Measurements from ENCODE around the gene CDH4.

CDH4 gene

GRCh38 chr20:61790116-61790827, 538.2 kb downstream of the CDH4 start:
- DNase-seq (ENCODE audit: low read depth in 1 of 2, low spot score in 1 of 2) = no peak

GRCh38 chr20:61791995-61792394, 539.9 kb downstream of the CDH4 start:
- no peak for TF ChIP-seq JUND (IDR thresholded peaks at IDR 0.05; ENCODE audit: low read depth)
- no peak for DNase-seq (ENCODE audit: low read depth in 1 of 2, low spot score in 1 of 2)
- in situ Hi-C loops (cut with HindIII; ENCODE audit: low pct_unique_long_range_greater_than_20kb, low sequenced_read_pairs) = no loop called here

More at GRCh38 chr20:61790116-61790827, 538.2 kb downstream of the CDH4 start:
- TF ChIP-seq JUND (IDR thresholded peaks at IDR 0.05; ENCODE audit: low read depth) = no peak
- in situ Hi-C loops (cut with HindIII; ENCODE audit: low pct_unique_long_range_greater_than_20kb, low sequenced_read_pairs) = no loop called here

- no peak for DNase-seq (ENCODE audit: low read depth in 1 of 2, low spot score in 1 of 2)
- no peak for TF ChIP-seq JUND (IDR thresholded peaks at IDR 0.05; ENCODE audit: low read depth)
- in situ Hi-C loops (cut with HindIII; ENCODE audit: low pct_unique_long_range_greater_than_20kb, low sequenced_read_pairs) = no loop called here
Measured at GRCh38 chr20:61795669-61796630, 543.9 kb downstream of the CDH4 start.

DNA sequence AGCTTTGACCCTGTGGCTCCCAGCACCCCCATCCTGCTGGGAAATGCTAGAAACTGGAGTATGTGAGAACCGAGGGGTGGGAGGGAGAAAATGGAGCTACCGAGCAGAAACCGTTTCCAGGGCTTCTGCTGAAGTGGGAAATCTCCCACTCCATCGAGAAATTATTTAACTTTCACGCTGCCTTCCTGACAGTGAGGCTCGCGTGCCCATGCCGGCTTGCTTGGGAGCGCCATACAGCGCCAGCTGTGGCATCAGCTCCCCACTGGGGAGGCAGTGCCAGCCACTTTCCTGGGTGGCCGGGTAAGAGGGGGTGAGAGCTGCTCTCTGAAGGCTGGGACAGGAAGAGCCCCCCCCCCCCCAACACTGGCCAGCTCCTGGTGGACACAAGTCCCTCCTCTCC, 544.7 kb downstream of the CDH4 start:
- TF ChIP-seq JUND (IDR thresholded peaks at IDR 0.05; ENCODE audit: low read depth) = no peak
- in situ Hi-C loops (cut with HindIII; ENCODE audit: low pct_unique_long_range_greater_than_20kb, low sequenced_read_pairs) = no loop called here
- no peak for DNase-seq (ENCODE audit: low read depth in 1 of 2, low spot score in 1 of 2)

DNA sequence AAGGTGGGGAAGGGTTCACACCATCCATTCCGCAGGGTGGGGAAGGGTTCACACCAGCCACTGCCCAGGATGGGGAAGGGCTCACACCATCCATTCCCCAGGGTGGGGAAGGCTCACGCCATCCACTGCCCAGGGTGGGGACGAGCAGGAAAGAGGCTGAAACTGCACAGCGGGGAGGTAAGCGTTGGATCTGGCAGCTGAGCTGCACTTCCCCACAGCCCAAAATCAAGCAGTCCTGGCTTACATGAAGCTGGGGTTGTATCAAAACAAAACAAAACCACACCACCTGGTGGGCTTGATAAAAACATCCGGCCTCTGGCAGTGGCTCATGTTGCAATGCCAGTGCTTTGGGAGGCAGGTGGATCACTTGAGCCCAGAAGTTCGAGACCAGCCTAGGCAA, 545.1 kb downstream of the CDH4 start:
- no peak for TF ChIP-seq JUND (IDR thresholded peaks at IDR 0.05; ENCODE audit: low read depth)
- no peak for DNase-seq (ENCODE audit: low read depth in 1 of 2, low spot score in 1 of 2)
- in situ Hi-C loops (cut with HindIII; ENCODE audit: low pct_unique_long_range_greater_than_20kb, low sequenced_read_pairs) = no loop called here

- DNase-seq (ENCODE audit: low read depth in 1 of 2, low spot score in 1 of 2) = no peak
- TF ChIP-seq JUND (IDR thresholded peaks at IDR 0.05; ENCODE audit: low read depth) = no peak
- in situ Hi-C loops (cut with HindIII; ENCODE audit: low pct_unique_long_range_greater_than_20kb, low sequenced_read_pairs) = no loop called here
Measured at GRCh38 chr20:61797971-61798411, 545.9 kb downstream of the CDH4 start.

GRCh38 chr20:61798632-61799031, 546.6 kb downstream of the CDH4 start:
- in situ Hi-C loops (cut with HindIII; ENCODE audit: low pct_unique_long_range_greater_than_20kb, low sequenced_read_pairs) = no loop called here
- no peak for TF ChIP-seq JUND (IDR thresholded peaks at IDR 0.05; ENCODE audit: low read depth)
- no peak for DNase-seq (ENCODE audit: low read depth in 1 of 2, low spot score in 1 of 2)

DNA sequence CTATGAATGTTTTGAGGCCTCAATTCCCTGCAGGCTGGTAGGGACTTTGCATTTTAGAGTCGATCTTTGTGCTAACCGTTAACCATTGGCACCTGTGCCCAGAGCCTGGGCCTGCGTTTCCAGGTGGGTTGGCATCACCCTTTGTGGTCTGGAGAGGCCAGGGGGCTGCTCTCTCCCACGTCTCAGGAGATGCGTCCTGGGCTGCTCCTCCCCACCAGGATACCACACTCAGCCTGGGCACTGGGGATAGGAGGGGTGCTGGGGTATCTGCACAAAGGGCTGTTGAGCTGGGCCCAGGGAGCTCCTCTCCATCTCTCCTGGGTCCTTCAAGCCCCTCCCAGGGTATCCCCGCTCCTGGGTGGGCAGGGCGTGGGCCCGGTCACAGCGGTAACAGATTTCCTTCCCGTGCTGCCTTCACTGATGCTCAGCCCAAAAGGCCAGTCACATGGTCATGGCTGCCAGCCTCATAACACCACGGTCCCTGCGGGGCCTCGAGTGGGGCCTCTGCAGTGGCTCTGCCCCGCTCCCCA, 547.4 kb downstream of the CDH4 start:
- in situ Hi-C loops (cut with HindIII; ENCODE audit: low pct_unique_long_range_greater_than_20kb, low sequenced_read_pairs) = no loop called here
- DNase-seq (ENCODE audit: low read depth in 1 of 2, low spot score in 1 of 2) = no peak
- no peak for TF ChIP-seq JUND (IDR thresholded peaks at IDR 0.05; ENCODE audit: low read depth)

- DNase-seq (ENCODE audit: low read depth in 1 of 2, low spot score in 1 of 2) = no peak
- in situ Hi-C loops (cut with HindIII; ENCODE audit: low pct_unique_long_range_greater_than_20kb, low sequenced_read_pairs) = no loop called here
- no peak for TF ChIP-seq JUND (IDR thresholded peaks at IDR 0.05; ENCODE audit: low read depth)
Measured at GRCh38 chr20:61799928-61800327, 547.9 kb downstream of the CDH4 start.

GRCh38 chr20:61800359-61801064, 548.5 kb downstream of the CDH4 start:
- DNase-seq (ENCODE audit: low read depth in 1 of 2, low spot score in 1 of 2) = no peak
- TF ChIP-seq JUND (IDR thresholded peaks at IDR 0.05; ENCODE audit: low read depth) = no peak
- in situ Hi-C loops (cut with HindIII; ENCODE audit: low pct_unique_long_range_greater_than_20kb, low sequenced_read_pairs) = no loop called here

DNA sequence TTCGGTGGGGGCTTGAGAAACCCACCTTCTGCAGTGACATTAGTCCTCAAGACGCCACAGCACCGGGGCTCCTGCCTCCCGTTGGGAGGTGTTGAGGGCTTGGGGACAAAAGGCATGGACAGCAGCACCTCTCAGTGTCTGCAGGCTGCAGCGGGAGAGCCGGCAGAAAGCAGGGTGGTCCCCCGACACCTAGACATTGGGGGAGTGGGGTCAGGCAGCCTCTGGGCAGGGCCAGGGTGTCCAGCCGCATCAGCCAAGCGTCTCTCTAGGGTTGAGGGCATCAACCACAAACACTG, 549.0 kb downstream of the CDH4 start:
- DNase-seq (ENCODE audit: low read depth in 1 of 2, low spot score in 1 of 2) = no peak
- no peak for TF ChIP-seq JUND (IDR thresholded peaks at IDR 0.05; ENCODE audit: low read depth)
- in situ Hi-C loops (cut with HindIII; ENCODE audit: low pct_unique_long_range_greater_than_20kb, low sequenced_read_pairs) = no loop called here

- in situ Hi-C loops (cut with HindIII; ENCODE audit: low pct_unique_long_range_greater_than_20kb, low sequenced_read_pairs) = no loop called here
- no peak for TF ChIP-seq JUND (IDR thresholded peaks at IDR 0.05; ENCODE audit: low read depth)
- DNase-seq (ENCODE audit: low read depth in 1 of 2, low spot score in 1 of 2) = no peak
Measured at GRCh38 chr20:61801428-61801827, 549.4 kb downstream of the CDH4 start.

Data from T47D (cell line).